ENCODE results near the gene KIRREL3. TPM values are rescaled to one million over a fixed set of nuclear protein-coding genes. Genes with fewer than 3 reads are reported as not detected.

The KIRREL3 gene
- total and polyA plus RNA-seq, 9 of the 15 experiments (the other 6 are each of a cell fraction or from before 2014, with no cell fraction given), result 0.04 to 0.10 TPM; not detected in 7

DNA sequence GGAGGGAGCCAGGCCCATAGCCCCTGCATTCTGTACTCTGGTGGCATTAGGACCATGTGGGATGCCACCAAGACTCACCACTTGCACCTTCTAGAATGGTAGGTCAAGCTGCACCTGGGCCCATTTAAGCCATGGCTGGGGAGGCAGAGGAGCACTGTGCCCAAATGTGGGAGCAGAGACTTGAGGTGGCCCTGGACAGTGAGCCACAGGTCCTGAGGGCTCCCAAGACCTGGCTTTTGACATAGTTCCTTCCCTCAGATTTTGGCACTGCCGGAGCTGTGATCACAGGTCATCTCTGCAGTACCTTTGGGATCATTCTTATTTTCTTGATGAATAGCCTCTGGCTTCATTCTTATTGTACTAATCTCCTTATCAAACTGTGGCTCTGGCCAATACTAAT, 601.8 kb downstream of the KIRREL3 start:
- intact Hi-C loops (cut with micrococcal nuclease) (no loop called here), in situ Hi-C loops (cut with MboI) (no loop called here)
- Histone ChIP-seq H3K9me1 (ENCODE audit: control insufficient read depth, insufficient read depth, low read length) (no peaks in the 10 kb centered on the region), H3K4me1 (replicated peaks in 1 of 2; ENCODE audit: control insufficient read depth in 2 of 2, insufficient read depth in 2 of 2, low read length in 2 of 2) (no peaks in the 10 kb centered on the region), H3K9ac (ENCODE audit: insufficient read depth in 1 of 2, low read depth in 2 of 2, low read length in 2 of 2) (no peak overlapping the region), H3K27ac (ENCODE audit: extremely low read depth, low read depth, low read length) (no peak overlapping the region), H4K20me1 (replicated peaks; ENCODE audit: control insufficient read depth, insufficient read depth, low read length) (peaks cover 8% of the 10 kb centered on the region; the same call in 1 of the 2 replicates), H3K4me3 (no peak overlapping the region), H3K9me3 (replicated peaks; ENCODE audit: control insufficient read depth, insufficient read depth, low read depth, low read length) (no peaks in the 10 kb centered on the region), H3K27me3 (ENCODE audit: control insufficient read depth in 2 of 2, insufficient read depth in 2 of 2, low read length in 2 of 2) (no peaks in the 10 kb centered on the region), H3K79me2 (ENCODE audit: control insufficient read depth, insufficient read depth, low read length) (no peaks in the 10 kb centered on the region), H3K36me3 (ENCODE audit: control insufficient read depth, insufficient read depth, low read length) (no peaks in the 10 kb centered on the region), H2AFZ (ENCODE audit: low read depth, low read length) (no peak overlapping the region), H3K4me2 (ENCODE audit: insufficient read depth, low read length) (no peak overlapping the region)
- WGBS (ENCODE audit: insufficient coverage, low coverage, missing lambda C conversion rate), result 92% methylated on average over 1 of the region's 1 CpG
- BruUV-seq (replicated peaks), result no TSS peak
- CTCF ChIA-PET (ENCODE audit: low intra/inter-chr PET ratio), result no interaction called here
- DNase-seq (ENCODE audit: extremely low read depth in 1 of 4, low spot score in 3 of 4) (no peak), FAIRE-seq (no peak), ATAC-seq (no peak)
- TF ChIP-seq EP400 (IDR thresholded peaks at IDR 0.05) (no peak), TCF7L2 (IDR thresholded peaks at IDR 0.05; ENCODE audit: low read depth, low read length) (no peak), RBFOX2 (IDR thresholded peaks at IDR 0.05; ENCODE audit: low read depth, low read length) (no peak), MYBL2 (IDR thresholded peaks at IDR 0.05; ENCODE audit: low read depth) (no peak), MYBL2 (CRISPR knock-in tag; IDR thresholded peaks at IDR 0.05; ENCODE audit: borderline replicate concordance) (no peak), HMGN3 (IDR thresholded peaks at IDR 0.05; ENCODE audit: borderline replicate concordance, extremely low read depth, insufficient read length, low read depth, low read length) (no peak), ZBED1 (IDR thresholded peaks at IDR 0.05) (no peak), SMAD2 (IDR thresholded peaks at IDR 0.05; ENCODE audit: low read depth, low read length) (no peak), NBN (IDR thresholded peaks at IDR 0.05; ENCODE audit: low read depth) (no peak), PHTF2 (CRISPR knock-in tag; IDR thresholded peaks at IDR 0.05) (no peak), NR2C2 (CRISPR knock-in tag; IDR thresholded peaks at IDR 0.05) (no peak), NR2C2 (tag; IDR thresholded peaks at IDR 0.05) (no peak), RBBP5 (IDR thresholded peaks at IDR 0.05; ENCODE audit: borderline replicate concordance, insufficient read depth, low read length, poor library complexity, severe bottlenecking) (no peak), ZSCAN32 (CRISPR knock-in tag; IDR thresholded peaks at IDR 0.05) (no peak), FOXA3 (CRISPR knock-in tag; conservative IDR thresholded peaks at IDR 0.05 in 1 of 2, IDR thresholded peaks at IDR 0.05 in 1 of 2) (no peak), NFRKB (IDR thresholded peaks at IDR 0.05; ENCODE audit: low read depth) (no peak), ZNF12 (CRISPR knock-in tag; IDR thresholded peaks at IDR 0.05) (no peak), SRSF9 (IDR thresholded peaks at IDR 0.05; ENCODE audit: borderline replicate concordance, low read depth, low read length) (no peak)
- TF ChIP-seq, protein P1, sequence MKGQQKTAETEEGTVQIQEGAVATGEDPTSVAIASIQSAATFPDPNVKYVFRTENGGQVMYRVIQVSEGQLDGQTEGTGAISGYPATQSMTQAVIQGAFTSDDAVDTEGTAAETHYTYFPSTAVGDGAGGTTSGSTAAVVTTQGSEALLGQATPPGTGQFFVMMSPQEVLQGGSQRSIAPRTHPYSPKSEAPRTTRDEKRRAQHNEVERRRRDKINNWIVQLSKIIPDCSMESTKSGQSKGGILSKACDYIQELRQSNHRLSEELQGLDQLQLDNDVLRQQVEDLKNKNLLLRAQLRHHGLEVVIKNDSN (CRISPR knock-in tag; IDR thresholded peaks at IDR 0.05), result no peak
- TF ChIP-seq, protein P2, sequence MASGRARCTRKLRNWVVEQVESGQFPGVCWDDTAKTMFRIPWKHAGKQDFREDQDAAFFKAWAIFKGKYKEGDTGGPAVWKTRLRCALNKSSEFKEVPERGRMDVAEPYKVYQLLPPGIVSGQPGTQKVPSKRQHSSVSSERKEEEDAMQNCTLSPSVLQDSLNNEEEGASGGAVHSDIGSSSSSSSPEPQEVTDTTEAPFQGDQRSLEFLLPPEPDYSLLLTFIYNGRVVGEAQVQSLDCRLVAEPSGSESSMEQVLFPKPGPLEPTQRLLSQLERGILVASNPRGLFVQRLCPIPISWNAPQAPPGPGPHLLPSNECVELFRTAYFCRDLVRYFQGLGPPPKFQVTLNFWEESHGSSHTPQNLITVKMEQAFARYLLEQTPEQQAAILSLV (tag; IDR thresholded peaks at IDR 0.05), result no peak
- POLR2A ChIA-PET, result no interaction called here

Data from K562 (cell line).